MCF 10A (cell line): ENCODE measurements around the gene CHD9. TPM values are rescaled to one million over a fixed set of nuclear protein-coding genes. Genes with fewer than 3 reads are reported as not detected.

Experiments
- BruUV-seq: library from RNA; stranded (reverse); fragments of 400-500 nt; replicated peaks from 2 replicates; lab custom pipeline; 2021; lab: Mats Ljungman, UMichigan
- CTCF ChIA-PET: fragments of 300-600 bp; sonication (Branson Sonifier 250); formaldehyde crosslinking; extraction: SDS; loops from one replicate; lab custom pipeline; 2021; ENCODE audit warnings: antibody characterized with exemption, inconsistent platforms; lab: Yijun Ruan, JAX
- POLR2A ChIA-PET: fragments of 300-600, 350-650 bp; sonication (Branson Sonifier 250); formaldehyde crosslinking; extraction: SDS; loops from one replicate; lab custom pipeline; 2020; ENCODE audit warnings: antibody characterized with exemption, inconsistent platforms; lab: Yijun Ruan, JAX
- DNase-seq: peaks from one replicate; pipeline ENCODE4 v3.0.0-alpha.2; 2018; ENCODE audit not compliant: unreplicated experiment
- H3K27ac Mint-ChIP-seq: one replicate; pipeline ENCODE4 v1.8.0; 2022; ENCODE audit warnings: mild to moderate bottlenecking, low read depth, mixed read lengths; ENCODE audit not compliant: unreplicated experiment
- H3K27me3 Mint-ChIP-seq: one replicate; pipeline ENCODE4 v1.8.0; 2022; ENCODE audit warnings: mixed read lengths; ENCODE audit not compliant: insufficient read depth, unreplicated experiment
- H3K36me3 Mint-ChIP-seq: one replicate; pipeline ENCODE4 v1.8.0; 2022; ENCODE audit warnings: mild to moderate bottlenecking, moderate library complexity, mixed read lengths; ENCODE audit not compliant: insufficient read depth, unreplicated experiment
- H3K4me1 Mint-ChIP-seq: one replicate; pipeline ENCODE4 v1.8.0; 2022; ENCODE audit warnings: mixed read lengths; ENCODE audit not compliant: insufficient read depth, unreplicated experiment
- H3K4me3 Mint-ChIP-seq: one replicate; pipeline ENCODE4 v1.8.0; 2022; ENCODE audit warnings: mild to moderate bottlenecking, moderate library complexity, mixed read lengths; ENCODE audit not compliant: unreplicated experiment
- H3K9me3 Mint-ChIP-seq: one replicate; pipeline ENCODE4 v1.8.0; 2022; ENCODE audit warnings: mixed read lengths; ENCODE audit not compliant: unreplicated experiment
- CTCF ChIP-seq: fragments of 200-600 bp; IDR thresholded peaks from one replicate; pipeline ENCODE4 v1.8.0; 2022; ENCODE audit warnings: antibody characterized with exemption, mild to moderate bottlenecking; ENCODE audit not compliant: unreplicated experiment
- intact Hi-C: fragments of 100-400 bp; cut with micrococcal nuclease; formaldehyde crosslinking; loops from 2 replicates; pipeline ENCODE4 v1.14.1; 2022
- total RNA-seq: library from RNA; stranded (reverse); gene quantifications from 2 replicates; pipeline ENCODE4 v1.2.3, GENCODE V29; 2022

CHD9 gene
- total RNA-seq, 1 experiment from 2014 or later, result 62.8 TPM

- Mint-ChIP-seq H3K36me3 (peaks cover 20% of the 10 kb centered on the region), H3K27ac (peak overlapping the region; percentile 77), H3K4me1 (peaks cover 25% of the 10 kb centered on the region), H3K9me3 (no peaks in the 10 kb centered on the region), H3K27me3 (no peaks in the 10 kb centered on the region), H3K4me3 (peak overlapping the region; percentile 94)
- ChIA-PET POLR2A (interaction anchor here (0.9 to 2.1 kb wide), 10 partner anchors 9 to 81 kb away, joined by 4 to 14 read pairs (median 5); partner anchors contain the start of gene CHD9), CTCF (interaction anchor here (0.6 to 1.1 kb wide), 4 partner anchors 13 to 77 kb away, joined by 3 to 4 read pairs (median 4); partner anchors contain the start of gene CHD9)
- no TSS peak for BruUV-seq
- TF ChIP-seq CTCF, result no peak
- DNase-seq, result peak; percentile 65
- intact Hi-C loops, result loop anchor here (2.0 kb wide), 2 partner anchors 33 to 151 kb away; no protein-coding TSS in a partner anchor
Observed at GRCh38 chr16:53131363-53132071, 76.7 kb downstream of the CHD9 start.

GRCh38 chr16:53132406-53132805, 77.6 kb downstream of the CHD9 start:
- no peak for DNase-seq
- Mint-ChIP-seq H3K36me3 (peaks cover 20% of the 10 kb centered on the region), H3K4me3 (peak overlapping the region; percentile 94), H3K9me3 (no peaks in the 10 kb centered on the region), H3K27ac (peak overlapping the region; percentile 77), H3K27me3 (no peaks in the 10 kb centered on the region), H3K4me1 (peaks cover 25% of the 10 kb centered on the region)
- BruUV-seq, result no TSS peak
- no peak for TF ChIP-seq CTCF
- intact Hi-C loops, result no loop called here
- CTCF ChIA-PET, result interaction anchor here (0.6 to 1.1 kb wide), 4 partner anchors 14 to 77 kb away, joined by 3 to 4 read pairs (median 4); partner anchors contain the start of gene CHD9
- POLR2A ChIA-PET, result interaction anchor here (0.6 to 2.1 kb wide), 11 partner anchors 9 to 80 kb away, joined by 3 to 14 read pairs (median 5); partner anchors contain the start of gene CHD9

GRCh38 chr16:53135329-53135728, 80.5 kb downstream of the CHD9 start:
- no TSS peak for BruUV-seq
- TF ChIP-seq CTCF, result no peak
- H3K4me3 Mint-ChIP-seq, result no peak overlapping the region
- H3K27ac Mint-ChIP-seq, result peak overlapping the region; percentile 18
- POLR2A ChIA-PET, result interaction anchor here (1.1 to 1.3 kb wide), 3 partner anchors 10 to 57 kb away, joined by 3 read pairs; no protein-coding TSS in a partner anchor
- H3K27me3 Mint-ChIP-seq, result no peaks in the 10 kb centered on the region
- CTCF ChIA-PET, result interaction anchor here (0.7 to 1.0 kb wide), 2 partner anchors 24 to 942 kb away, joined by 3 read pairs; no protein-coding TSS in a partner anchor
- DNase-seq, result no peak
- H3K36me3 Mint-ChIP-seq, result peaks cover 20% of the 10 kb centered on the region
- H3K4me1 Mint-ChIP-seq, result peaks cover 25% of the 10 kb centered on the region
- no peaks in the 10 kb centered on the region for H3K9me3 Mint-ChIP-seq
- intact Hi-C loops, result no loop called here
